ENCODE results near the gene ABHD17A. TPM values are rescaled to one million over a fixed set of nuclear protein-coding genes. Genes with fewer than 3 reads are reported as not detected.

ABHD17A gene
- total RNA-seq, 6 experiments from 2014 or later = 61.0 to 80.0 (median 67.9) TPM

DNA sequence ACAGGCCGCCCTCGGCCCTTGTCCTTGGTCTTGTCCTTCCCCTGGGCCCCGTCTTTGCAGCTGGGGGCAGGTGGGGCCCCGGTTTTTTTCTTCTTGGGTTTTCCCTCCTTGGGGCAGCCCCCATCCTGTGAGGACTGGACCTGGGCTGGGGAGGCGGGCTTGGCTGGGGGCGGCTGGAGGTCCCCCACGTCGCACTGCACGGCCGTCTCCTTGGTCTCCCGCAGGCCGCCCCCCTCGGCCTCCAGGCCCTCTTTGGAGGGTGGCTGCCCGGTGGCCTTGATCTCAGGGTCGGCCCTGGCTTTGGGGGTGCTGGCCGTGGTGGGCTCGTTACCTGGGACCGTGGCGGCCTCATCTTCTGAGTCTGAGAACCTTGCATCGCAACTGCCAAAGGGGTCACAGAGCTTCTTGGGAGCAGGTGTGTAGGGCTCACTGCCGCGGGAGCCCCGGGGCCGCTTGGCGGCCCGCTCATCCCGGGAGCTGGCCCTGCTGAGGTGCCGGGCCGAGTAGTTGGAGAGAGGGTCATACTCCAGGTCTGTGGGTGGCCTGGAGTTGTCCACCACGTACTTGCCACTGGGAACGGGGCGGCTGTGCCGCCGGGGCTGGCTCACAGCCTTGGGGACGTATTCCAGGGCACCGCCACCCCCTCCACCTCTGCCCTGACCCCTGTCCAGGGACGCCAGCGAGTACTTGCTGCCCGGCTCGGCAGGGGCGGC is 57.6 kb downstream of the ABHD17A start:
- Mint-ChIP-seq H3K27ac (no peak overlapping the region), H3K36me3 (ENCODE audit: low read depth) (peaks cover 7% of the 10 kb centered on the region; the same call in 1 of the 2 replicates), H3K9me3 (no peaks in the 10 kb centered on the region), H3K4me3 (no peak overlapping the region), H3K4me1 (ENCODE audit: low read depth) (peaks cover 4% of the 10 kb centered on the region; the same call in 1 of the 2 replicates), H3K27me3 (ENCODE audit: insufficient read depth) (no peaks in the 10 kb centered on the region)
- no peak for DNase-seq
- TF ChIP-seq, protein P1, sequence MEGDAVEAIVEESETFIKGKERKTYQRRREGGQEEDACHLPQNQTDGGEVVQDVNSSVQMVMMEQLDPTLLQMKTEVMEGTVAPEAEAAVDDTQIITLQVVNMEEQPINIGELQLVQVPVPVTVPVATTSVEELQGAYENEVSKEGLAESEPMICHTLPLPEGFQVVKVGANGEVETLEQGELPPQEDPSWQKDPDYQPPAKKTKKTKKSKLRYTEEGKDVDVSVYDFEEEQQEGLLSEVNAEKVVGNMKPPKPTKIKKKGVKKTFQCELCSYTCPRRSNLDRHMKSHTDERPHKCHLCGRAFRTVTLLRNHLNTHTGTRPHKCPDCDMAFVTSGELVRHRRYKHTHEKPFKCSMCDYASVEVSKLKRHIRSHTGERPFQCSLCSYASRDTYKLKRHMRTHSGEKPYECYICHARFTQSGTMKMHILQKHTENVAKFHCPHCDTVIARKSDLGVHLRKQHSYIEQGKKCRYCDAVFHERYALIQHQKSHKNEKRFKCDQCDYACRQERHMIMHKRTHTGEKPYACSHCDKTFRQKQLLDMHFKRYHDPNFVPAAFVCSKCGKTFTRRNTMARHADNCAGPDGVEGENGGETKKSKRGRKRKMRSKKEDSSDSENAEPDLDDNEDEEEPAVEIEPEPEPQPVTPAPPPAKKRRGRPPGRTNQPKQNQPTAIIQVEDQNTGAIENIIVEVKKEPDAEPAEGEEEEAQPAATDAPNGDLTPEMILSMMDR (IDR thresholded peaks at IDR 0.05) = no peak

Other genes starting within 250 kb of the ABHD17A start
- 100 to 1,000 TPM in 1 of 6 experiments, 10 to 100 TPM in 5; 74.9 to 102 (median 82.0) TPM for gene TCF3, start 232.9 kb downstream of the ABHD17A start, total RNA-seq (2021; fragmentation: NEBNext Ultra II Directional; extraction: Animal tissue kit (Norgen Biotek cat#: 25700))
- not detected for gene ONECUT3, start 132.0 kb downstream of the ABHD17A start, total RNA-seq (2021; fragmentation: NEBNext Ultra II Directional; extraction: Animal tissue kit (Norgen Biotek cat#: 25700))
- gene ATP8B3, start 73.2 kb downstream of the ABHD17A start, total RNA-seq (2021; fragmentation: NEBNext Ultra II Directional; extraction: Animal tissue kit (Norgen Biotek cat#: 25700)) = 1 to 10 TPM; 4.9 to 8.8 (median 7.6) TPM
- 10 to 100 TPM; 32.9 to 38.2 (median 34.6) TPM for gene REXO1, start 37.0 kb downstream of the ABHD17A start, total RNA-seq (2021; fragmentation: NEBNext Ultra II Directional; extraction: Animal tissue kit (Norgen Biotek cat#: 25700))
- gene KLF16, start 21.9 kb downstream of the ABHD17A start, total RNA-seq (2021; fragmentation: NEBNext Ultra II Directional; extraction: Animal tissue kit (Norgen Biotek cat#: 25700)) = 10 to 100 TPM; 37.7 to 48.3 (median 41.6) TPM
- 1 to 10 TPM; 2.3 to 4.2 (median 3.0) TPM for gene ADAT3, start 19.9 kb upstream of the ABHD17A start, total RNA-seq (2021; fragmentation: NEBNext Ultra II Directional; extraction: Animal tissue kit (Norgen Biotek cat#: 25700))
- gene SCAMP4, start 19.9 kb upstream of the ABHD17A start, total RNA-seq (2021; fragmentation: NEBNext Ultra II Directional; extraction: Animal tissue kit (Norgen Biotek cat#: 25700)) = 10 to 100 TPM; 51.7 to 84.8 (median 58.5) TPM
- 10 to 100 TPM; 44.8 to 52.0 (median 51.1) TPM for gene CSNK1G2, start 55.7 kb upstream of the ABHD17A start, total RNA-seq (2021; fragmentation: NEBNext Ultra II Directional; extraction: Animal tissue kit (Norgen Biotek cat#: 25700))
- gene BTBD2, start 130.2 kb upstream of the ABHD17A start, total RNA-seq (2021; fragmentation: NEBNext Ultra II Directional; extraction: Animal tissue kit (Norgen Biotek cat#: 25700)) = 10 to 100 TPM; 74.1 to 95.6 (median 84.7) TPM
- gene MKNK2, start 165.7 kb upstream of the ABHD17A start, total RNA-seq (2021; fragmentation: NEBNext Ultra II Directional; extraction: Animal tissue kit (Norgen Biotek cat#: 25700)) = 10 to 100 TPM; 61.5 to 82.9 (median 65.2) TPM
- 10 to 100 TPM; 47.1 to 52.6 (median 51.2) TPM for gene MOB3A, start 210.8 kb upstream of the ABHD17A start, total RNA-seq (2021; fragmentation: NEBNext Ultra II Directional; extraction: Animal tissue kit (Norgen Biotek cat#: 25700))
- 1 to 10 TPM in 5 of 6 experiments, under 1 TPM in 1; 0.68 to 1.9 (median 1.5) TPM for gene IZUMO4, start 211.4 kb upstream of the ABHD17A start, total RNA-seq (2021; fragmentation: NEBNext Ultra II Directional; extraction: Animal tissue kit (Norgen Biotek cat#: 25700))